ENCODE data around the gene PRR5.
"Not testable (repeated sequence)": the region's sequence is repeated elsewhere in the genome, so short reads cannot be mapped to it uniquely, and the experiment has no call there.

The PRR5 gene

GRCh38 chr22:44701824-44702478 lies at the start of gene PRR5:
PRR5 (plus strand) TSS chr22:44702204; CDS start chr22:44702475, 271 bp downstream.
- no peak for FAIRE-seq

- FAIRE-seq: not testable (repeated sequence)
Observed at GRCh38 chr22:44652866-44653265, 49.1 kb upstream of the PRR5 start.

DNA sequence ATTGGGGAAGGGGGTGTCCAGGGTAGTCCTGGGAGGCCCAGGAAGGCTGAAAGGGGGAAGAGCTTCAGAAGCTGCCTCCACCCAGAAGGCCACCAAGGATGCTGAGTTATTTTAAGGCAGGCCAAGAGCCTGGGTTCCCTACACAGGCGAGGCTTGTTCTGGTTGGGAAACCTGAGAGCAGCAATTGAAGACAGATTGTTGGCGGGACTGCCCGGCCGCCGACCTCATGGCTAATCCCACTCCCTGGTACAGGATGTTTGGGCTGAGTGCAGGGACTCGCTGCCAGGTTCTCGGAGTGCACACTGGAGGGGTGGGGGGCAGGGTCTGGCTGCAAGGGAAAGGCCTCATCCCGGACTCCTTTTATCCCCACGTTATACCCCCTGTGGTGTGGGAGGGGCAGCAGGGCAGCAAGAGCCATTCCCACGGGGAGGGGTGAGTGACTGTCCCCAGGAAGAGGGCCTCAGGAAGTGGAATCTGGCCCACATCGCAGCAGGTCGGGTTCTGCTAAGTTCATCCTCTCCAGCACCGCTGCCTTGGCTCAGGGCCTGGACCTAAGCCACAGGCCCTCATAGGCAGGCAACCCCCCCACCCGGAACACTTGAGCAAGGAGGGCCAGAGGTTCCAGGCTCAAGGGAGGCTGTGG lies 43.6 kb upstream of the PRR5 start:
- FAIRE-seq: no peak

- FAIRE-seq: no peak
Observed at GRCh38 chr22:44659140-44659539, 42.9 kb upstream of the PRR5 start.

- no peak for FAIRE-seq
Observed at GRCh38 chr22:44660051-44660830, 41.8 kb upstream of the PRR5 start.

DNA sequence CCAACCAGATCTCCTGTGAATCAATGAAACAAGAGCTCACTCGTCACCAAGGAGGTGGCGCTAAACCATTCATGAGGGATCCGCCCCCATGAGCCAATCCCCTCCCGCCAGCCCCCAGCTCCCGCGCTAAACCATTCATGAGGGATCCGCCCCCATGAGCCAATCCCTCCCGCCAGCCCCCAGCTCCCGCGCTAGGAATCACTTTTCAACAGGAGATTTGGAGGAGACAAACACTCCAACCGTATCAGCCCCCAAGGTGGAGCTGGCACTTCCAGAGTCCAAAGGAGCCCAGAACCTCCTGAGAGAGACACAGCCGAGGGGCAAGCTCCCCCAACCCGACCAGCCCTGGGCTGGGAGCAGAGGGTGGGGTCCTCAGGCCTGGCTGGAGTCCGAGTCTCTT lies 40.9 kb upstream of the PRR5 start:
- no peak for FAIRE-seq

GRCh38 chr22:44661659-44662569 lies 40.1 kb upstream of the PRR5 start:
- no peak for FAIRE-seq

DNA sequence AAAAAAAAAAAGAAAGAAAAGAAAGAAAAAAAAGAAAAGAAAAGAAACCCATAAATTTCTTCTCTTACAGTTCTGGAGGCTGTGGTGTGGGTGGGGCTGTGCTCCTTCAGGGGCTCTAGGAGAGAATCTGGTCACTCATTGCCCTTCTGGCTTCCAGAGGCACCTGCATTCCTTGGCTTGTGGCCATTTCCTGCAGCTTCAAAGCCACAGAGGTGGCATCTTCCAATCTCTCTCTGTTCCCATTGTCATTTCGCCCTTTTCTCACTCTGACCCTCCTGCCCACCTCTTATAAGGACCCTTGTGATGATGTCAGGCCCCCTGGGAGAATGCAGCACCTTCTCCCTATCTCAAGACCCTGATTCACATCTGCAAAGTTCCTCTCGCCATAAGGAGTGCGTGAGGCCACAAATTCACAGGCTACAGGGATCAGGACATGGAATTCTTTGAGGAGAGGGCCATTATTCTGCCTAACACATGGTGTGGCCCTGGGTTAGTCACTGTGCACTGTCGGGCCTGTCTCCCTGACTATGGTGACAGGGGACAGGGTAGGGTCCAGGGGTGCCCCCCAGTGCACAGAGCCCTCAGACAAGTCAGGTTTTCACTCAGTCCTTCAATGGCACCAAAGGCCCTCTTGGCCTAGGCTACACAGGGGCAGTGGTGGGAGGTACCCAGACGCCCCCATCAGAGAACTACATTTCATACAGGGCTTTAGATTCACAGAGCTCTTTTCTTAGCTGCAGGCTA lies 38.6 kb upstream of the PRR5 start:
- FAIRE-seq: no peak

DNA sequence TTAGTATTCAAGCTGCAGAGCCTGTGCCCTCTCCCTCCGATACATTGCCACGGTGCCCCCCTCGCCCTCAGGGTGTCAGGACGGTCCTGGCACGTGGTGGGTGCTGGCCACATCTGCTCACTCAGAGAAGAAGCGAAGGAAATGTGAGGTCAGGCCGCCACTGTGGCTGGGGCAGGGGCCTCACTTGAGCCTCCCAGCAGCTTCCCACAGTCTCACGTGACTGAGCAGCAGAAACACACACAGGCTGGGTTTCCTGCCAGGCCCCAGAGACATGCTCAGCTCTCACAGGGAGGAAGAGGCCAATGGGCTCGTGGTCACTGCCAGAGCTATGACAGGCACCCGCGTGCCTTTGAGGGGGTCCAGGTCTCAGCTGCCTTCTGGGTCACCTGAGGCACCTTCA lies 37.9 kb upstream of the PRR5 start:
- no peak for FAIRE-seq

- FAIRE-seq: no peak
Observed at GRCh38 chr22:44665115-44665514, 36.9 kb upstream of the PRR5 start.

- FAIRE-seq: no peak
Observed at GRCh38 chr22:44666207-44666585, 35.8 kb upstream of the PRR5 start.

DNA sequence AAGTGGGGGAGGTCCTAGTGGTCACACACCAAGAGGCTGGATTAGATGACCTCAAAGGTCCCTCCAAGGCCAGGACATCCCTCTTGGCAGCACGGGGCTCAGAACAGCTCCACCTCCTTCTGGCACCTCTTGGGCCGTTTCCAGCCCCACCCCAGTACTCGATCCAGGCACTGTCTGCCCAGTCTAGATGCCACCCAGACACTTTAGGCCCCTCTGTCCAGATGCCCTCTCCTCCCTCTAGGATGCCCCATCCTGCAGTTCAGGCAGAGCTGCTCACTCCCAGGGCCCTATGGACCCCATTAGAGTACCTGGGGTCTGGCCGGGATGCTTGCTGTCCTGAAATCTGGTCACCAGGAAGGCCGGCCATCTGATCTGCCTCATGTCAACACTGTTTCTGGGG lies 34.7 kb upstream of the PRR5 start:
- FAIRE-seq: no peak

DNA sequence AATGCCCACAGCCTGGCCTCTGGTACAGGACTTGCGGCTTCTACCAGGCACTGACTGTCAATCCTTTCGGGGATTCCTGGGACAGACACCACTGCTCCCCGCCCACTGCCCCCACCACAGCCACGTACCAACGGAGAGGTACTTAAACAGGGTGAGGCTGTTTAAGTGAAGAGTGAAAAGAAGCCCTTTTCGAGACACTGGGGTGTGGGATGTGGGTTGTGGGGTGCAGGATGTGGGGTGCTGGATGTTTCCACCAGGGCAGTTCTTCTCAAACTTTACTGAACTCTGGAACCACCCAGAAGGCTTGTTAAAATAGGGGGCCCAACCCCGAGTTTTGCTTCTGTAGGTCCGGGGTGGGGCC lies 34.2 kb upstream of the PRR5 start:
- FAIRE-seq: no peak

DNA sequence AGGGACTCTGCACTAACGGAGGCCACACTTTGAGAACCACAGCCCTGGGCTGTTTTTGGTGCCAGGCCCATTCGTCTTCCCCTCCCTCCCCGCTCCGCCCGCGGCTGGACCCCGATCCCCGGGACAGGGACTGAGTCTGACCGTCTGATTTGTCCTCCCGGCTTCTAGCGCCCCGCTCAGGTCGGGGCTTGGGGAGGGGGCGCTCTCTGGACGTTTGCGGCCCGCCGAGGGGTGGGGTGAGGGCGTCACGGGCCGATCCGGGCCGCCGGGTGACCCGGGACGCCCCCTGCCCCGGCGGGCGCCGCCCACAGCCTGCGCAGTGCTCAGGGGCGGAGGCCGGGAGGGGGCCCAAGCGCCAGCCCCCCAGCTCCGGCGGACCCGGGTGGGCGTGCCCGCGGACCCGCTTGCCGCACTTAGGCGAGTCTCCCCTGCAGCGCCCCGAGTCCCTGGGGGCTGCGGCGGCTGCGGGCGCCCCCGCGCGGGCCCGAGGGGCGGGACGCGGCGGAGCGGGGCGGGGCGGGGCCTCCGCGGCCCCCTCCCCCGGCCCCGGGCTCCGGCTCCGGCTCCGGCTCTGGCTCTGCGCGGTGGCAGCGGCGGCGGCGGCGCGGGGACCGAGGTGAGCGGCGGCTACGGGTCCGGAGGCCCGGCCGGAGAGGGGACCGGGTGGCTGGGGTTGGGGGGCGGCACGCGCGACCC lies 33.7 kb upstream of the PRR5 start:
- no peak for FAIRE-seq

GRCh38 chr22:44668886-44669521 lies 33.0 kb upstream of the PRR5 start:
- no peak for FAIRE-seq

- FAIRE-seq: no peak
Observed at GRCh38 chr22:44669561-44669976, 32.4 kb upstream of the PRR5 start.

GRCh38 chr22:44670220-44670988 lies 31.6 kb upstream of the PRR5 start:
- no peak for FAIRE-seq

DNA sequence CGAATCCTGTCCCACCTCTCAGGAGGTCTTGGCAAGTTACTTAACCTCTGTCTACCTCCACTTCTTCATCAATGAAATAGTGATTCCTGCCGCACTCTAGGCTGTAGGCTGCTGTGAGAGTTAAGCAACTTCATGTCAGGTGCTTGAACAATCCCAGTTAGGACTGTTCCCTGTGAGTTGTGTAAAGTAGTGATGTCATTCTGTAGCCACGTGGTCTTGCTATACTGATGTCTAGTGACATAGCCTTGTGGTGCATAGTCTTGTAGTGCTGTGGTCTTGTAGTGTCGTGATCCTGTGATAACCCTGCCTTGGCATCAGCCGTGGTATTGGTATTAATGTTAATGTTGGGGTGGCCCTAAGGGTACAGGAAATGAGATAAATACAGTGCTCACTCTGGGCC lies 30.3 kb upstream of the PRR5 start:
- peak; percentile 3 for FAIRE-seq

- FAIRE-seq: no peak
Observed at GRCh38 chr22:44672632-44673031, 29.4 kb upstream of the PRR5 start.

DNA sequence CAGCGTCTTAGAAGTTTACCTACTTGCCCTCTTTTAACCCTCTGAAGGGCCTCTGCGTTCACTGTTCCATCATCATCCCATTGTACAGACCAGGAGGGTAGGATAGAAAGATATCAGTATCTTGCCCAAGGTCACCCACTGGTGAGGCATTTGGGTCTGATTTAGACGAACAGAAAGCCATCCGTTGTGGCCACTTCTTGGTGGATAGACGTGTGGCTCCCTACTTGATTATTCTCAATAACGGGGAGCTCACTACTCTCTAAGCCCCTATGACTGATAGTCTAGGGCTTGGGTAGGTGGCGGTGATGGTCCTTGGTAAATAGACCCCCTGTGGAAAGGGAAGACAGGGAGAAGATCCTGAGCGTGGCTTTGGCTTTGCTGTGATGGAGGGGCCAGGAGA lies 28.6 kb upstream of the PRR5 start:
- no peak for FAIRE-seq
